HEK293 (cell line): ENCODE results near the gene XPNPEP2.

Source experiments
- CTCF ChIP-seq: fragments of 450-650 bp; formaldehyde crosslinking; IDR thresholded peaks from 2 replicates; pipeline ENCODE4 v1.5.1; 2016; ENCODE audit warnings: missing biosample characterization, missing genetic modification characterization
- ZBTB1 ChIP-seq: fragments of 450-650 bp; formaldehyde crosslinking; IDR thresholded peaks from 2 replicates; pipeline ENCODE4 v1.5.1; 2016; ENCODE audit warnings: missing biosample characterization, missing genetic modification characterization
- ZNF121 ChIP-seq: fragments of 450-650 bp; formaldehyde crosslinking; IDR thresholded peaks from 2 replicates; pipeline ENCODE4 v1.5.1; 2016; ENCODE audit warnings: missing biosample characterization, missing genetic modification characterization
- ZNF248 ChIP-seq: fragments of 450-650 bp; formaldehyde crosslinking; IDR thresholded peaks from 2 replicates; pipeline ENCODE4 v1.5.1; 2017; ENCODE audit warnings: missing biosample characterization, missing genetic modification characterization
- TF ChIP-seq, protein P1 (sequence below): fragments of 450-650 bp; formaldehyde crosslinking; IDR thresholded peaks from 2 replicates; pipeline ENCODE4 v1.5.1; 2016; ENCODE audit warnings: missing biosample characterization, missing genetic modification characterization

DNA sequence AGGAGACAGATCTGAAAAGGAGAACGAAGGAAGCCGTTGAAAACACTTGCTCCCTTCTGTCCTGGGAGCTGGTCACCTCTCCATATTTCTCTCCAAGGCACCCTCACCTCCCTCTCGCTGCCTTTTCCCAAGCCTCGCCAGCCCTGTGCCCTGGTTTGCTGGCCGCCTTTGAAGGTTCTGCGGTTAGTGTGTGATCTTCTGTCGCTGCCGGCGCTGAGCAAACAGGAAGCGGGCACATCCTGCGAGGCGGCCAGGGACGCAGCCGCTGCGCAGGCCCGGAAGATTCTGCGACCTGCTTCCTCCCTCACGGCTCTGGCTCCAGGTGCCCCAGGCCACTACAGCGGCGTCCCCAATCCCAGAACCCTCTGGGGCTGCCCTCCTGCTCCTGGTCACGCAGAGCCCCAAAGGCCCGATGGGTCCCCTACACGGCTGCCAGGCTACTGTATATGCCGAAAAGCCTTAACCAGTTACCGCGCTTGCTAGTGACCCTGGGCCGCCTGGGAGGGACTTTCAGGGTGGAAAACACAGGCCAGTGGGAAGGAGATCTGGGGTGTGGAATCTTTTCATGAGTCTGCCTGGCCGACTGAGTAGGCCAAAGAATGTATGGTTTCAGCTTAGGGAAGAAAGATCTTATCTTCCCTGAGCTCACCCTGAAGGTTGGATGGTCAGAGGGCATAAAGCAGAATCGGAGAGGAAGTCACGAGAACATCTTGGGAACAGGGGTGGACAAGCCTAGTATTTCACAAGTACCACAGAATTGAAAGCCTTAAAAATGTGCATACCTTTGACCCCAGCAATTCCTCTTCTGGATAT is 38.6 kb downstream of the XPNPEP2 start:
- TF ChIP-seq ZBTB1 (tag by site-specific recombination): no peak
- no peak for TF ChIP-seq ZNF248 (tag by site-specific recombination)
- TF ChIP-seq, protein P1, sequence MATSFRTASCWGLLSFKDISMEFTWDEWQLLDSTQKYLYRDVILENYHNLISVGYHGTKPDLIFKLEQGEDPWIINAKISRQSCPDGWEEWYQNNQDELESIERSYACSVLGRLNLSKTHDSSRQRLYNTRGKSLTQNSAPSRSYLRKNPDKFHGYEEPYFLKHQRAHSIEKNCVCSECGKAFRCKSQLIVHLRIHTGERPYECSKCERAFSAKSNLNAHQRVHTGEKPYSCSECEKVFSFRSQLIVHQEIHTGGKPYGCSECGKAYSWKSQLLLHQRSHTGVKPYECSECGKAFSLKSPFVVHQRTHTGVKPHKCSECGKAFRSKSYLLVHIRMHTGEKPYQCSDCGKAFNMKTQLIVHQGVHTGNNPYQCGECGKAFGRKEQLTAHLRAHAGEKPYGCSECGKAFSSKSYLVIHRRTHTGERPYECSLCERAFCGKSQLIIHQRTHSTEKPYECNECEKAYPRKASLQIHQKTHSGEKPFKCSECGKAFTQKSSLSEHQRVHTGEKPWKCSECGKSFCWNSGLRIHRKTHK: no peak
- TF ChIP-seq ZNF121 (tag by site-specific recombination): no peak
- TF ChIP-seq CTCF (tag by site-specific recombination): no peak
